ENCODE results near the gene MYF5. TPM values are rescaled to one million over a fixed set of nuclear protein-coding genes. Genes with fewer than 3 reads are reported as not detected.
"Not testable (repeated sequence)": the region's sequence is repeated elsewhere in the genome, so short reads cannot be mapped to it uniquely, and the experiment has no call there.

Gene MYF5
- not detected for total RNA-seq

- H3K4me1 ChIP-seq, result no peaks in the 10 kb centered on the region
- TF ChIP-seq POLR2A (IDR thresholded peaks at IDR 0.05) (no peak), CTCF (IDR thresholded peaks at IDR 0.05) (no peak), EP300 (IDR thresholded peaks at IDR 0.05) (no peak)
- no peaks in the 10 kb centered on the region for H3K9me3 ChIP-seq
- H3K36me3 ChIP-seq, result no peaks in the 10 kb centered on the region
- H3K4me3 ChIP-seq, result no peak within 1 kb of the TSS
- H3K27ac ChIP-seq, result no peak within 1 kb of the TSS
- no peak for DNase-seq (ENCODE audit: low spot score in 2 of 2)
- H3K27me3 ChIP-seq, result peaks cover 0 to 32% of the 10 kb centered on the region in 2 donors
- WGBS, 2 donors, result 34 to 49% methylated on average over 28 to 45 of the region's 45 CpGs
These were observed at the start of gene MYF5 for GRCh38 chr12:80716696-80717469. Gene MYF5 (plus strand): TSS chr12:80716912. CDS start chr12:80717064, 152 bp downstream.

GRCh38 chr12:80670214-80670613, 46.5 kb upstream of the MYF5 start:
- no peak for DNase-seq (ENCODE audit: low spot score in 2 of 2)
- H3K36me3 ChIP-seq, result no peaks in the 10 kb centered on the region
- no peak for TF ChIP-seq POLR2A (IDR thresholded peaks at IDR 0.05)
- no peak for TF ChIP-seq CTCF (IDR thresholded peaks at IDR 0.05)
- TF ChIP-seq EP300 (IDR thresholded peaks at IDR 0.05), result no peak
- WGBS, 2 donors, result 70 to 77% methylated on average over 5 of the region's 5 CpGs
- H3K4me3 ChIP-seq, result no peak overlapping the region
- H3K27ac ChIP-seq, result no peak overlapping the region
- no peaks in the 10 kb centered on the region for H3K4me1 ChIP-seq
- no peaks in the 10 kb centered on the region for H3K27me3 ChIP-seq
- no peaks in the 10 kb centered on the region for H3K9me3 ChIP-seq

GRCh38 chr12:80676042-80676636, 40.6 kb upstream of the MYF5 start:
- WGBS, 2 donors, result 84 to 93% methylated on average over 13 of the region's 13 CpGs
- H3K27me3 ChIP-seq; DNase-seq (ENCODE audit: low spot score in 2 of 2): not testable (repeated sequence)

GRCh38 chr12:80676856-80677255, 39.9 kb upstream of the MYF5 start:
- DNase-seq (ENCODE audit: low spot score in 2 of 2), result no peak
- TF ChIP-seq EP300 (IDR thresholded peaks at IDR 0.05) (no peak), POLR2A (IDR thresholded peaks at IDR 0.05) (no peak), CTCF (IDR thresholded peaks at IDR 0.05) (no peak)
- Histone ChIP-seq H3K9me3 (no peaks in the 10 kb centered on the region), H3K36me3 (no peaks in the 10 kb centered on the region), H3K4me1 (no peaks in the 10 kb centered on the region), H3K4me3 (no peak overlapping the region), H3K27ac (no peak overlapping the region), H3K27me3 (no peaks in the 10 kb centered on the region)
- 70 to 76% methylated on average over 1 of the region's 1 CpG for WGBS, 2 donors

More at GRCh38 chr12:80676042-80676636, 40.6 kb upstream of the MYF5 start:
- not testable (repeated sequence) for H3K27ac ChIP-seq, H3K4me3 ChIP-seq, H3K9me3 ChIP-seq, H3K4me1 ChIP-seq, H3K36me3 ChIP-seq

GRCh38 chr12:80677994-80678393, 38.7 kb upstream of the MYF5 start:
- no peaks in the 10 kb centered on the region for H3K9me3 ChIP-seq
- no peaks in the 10 kb centered on the region for H3K27me3 ChIP-seq
- 92 to 93% methylated on average over 1 of the region's 1 CpG for WGBS, 2 donors
- H3K4me3 ChIP-seq, result no peak overlapping the region
- H3K36me3 ChIP-seq, result no peaks in the 10 kb centered on the region
- DNase-seq (ENCODE audit: low spot score in 2 of 2), result no peak
- no peaks in the 10 kb centered on the region for H3K4me1 ChIP-seq
- TF ChIP-seq EP300 (IDR thresholded peaks at IDR 0.05) (no peak), CTCF (IDR thresholded peaks at IDR 0.05) (no peak), POLR2A (IDR thresholded peaks at IDR 0.05) (no peak)
- no peak overlapping the region for H3K27ac ChIP-seq
